Measurements from ENCODE around the gene KCNG3. TPM values are rescaled to one million over a fixed set of nuclear protein-coding genes. Genes with fewer than 3 reads are reported as not detected.

Gene KCNG3
- total RNA-seq, result not detected in 2 replicates

GRCh38 chr2:42493468-42494354 is at the start of gene KCNG3:
TSS of gene KCNG3 (minus strand) at chr2:42493982. CDS start at chr2:42493501, 481 bp downstream.

Small RNA genes within 50 kb of the gene (small RNA-seq; reads per million reads assigned to genes)
- gene RF00017, result not detected
- gene RF00612, result not detected

Other genes starting within 250 kb of the KCNG3 start
- 147 and 160 TPM in 2 replicates for gene COX7A2L, start 132.8 kb downstream of the KCNG3 start, total RNA-seq
- gene MTA3, start 74.7 kb upstream of the KCNG3 start, total RNA-seq, result 21.3 and 23.5 TPM in 2 replicates

All from subcutaneous preadipocyte (primary cell).